ENCODE data around the gene UGDH. TPM values are rescaled to one million over a fixed set of nuclear protein-coding genes. Genes with fewer than 3 reads are reported as not detected.

The UGDH gene
- total and polyA plus RNA-seq, 9 of the 15 experiments (the other 6 are each of a cell fraction or from before 2014, with no cell fraction given) = 5.5 to 21.7 (median 16.2) TPM

- Histone ChIP-seq H3K79me2 (ENCODE audit: control insufficient read depth, insufficient read depth, low read length) (no peaks in the 10 kb centered on the region), H4K20me1 (replicated peaks; ENCODE audit: control insufficient read depth, insufficient read depth, low read length) (no peaks in the 10 kb centered on the region; the same call in 1 of the 2 replicates), H3K4me1 (replicated peaks in 1 of 2; ENCODE audit: control insufficient read depth in 2 of 2, insufficient read depth in 2 of 2, low read length in 2 of 2) (no peaks in the 10 kb centered on the region; a peak in 1 of 5 replicates), H3K9me1 (ENCODE audit: control insufficient read depth, insufficient read depth, low read length) (no peaks in the 10 kb centered on the region), H3K4me3 (no peak overlapping the region), H3K9ac (ENCODE audit: insufficient read depth in 1 of 2, low read depth in 2 of 2, low read length in 2 of 2) (no peak overlapping the region), H2AFZ (ENCODE audit: low read depth, low read length) (no peak overlapping the region), H3K9me3 (replicated peaks; ENCODE audit: control insufficient read depth, insufficient read depth, low read depth, low read length) (no peaks in the 10 kb centered on the region), H3K27ac (ENCODE audit: extremely low read depth, low read depth, low read length) (no peak overlapping the region), H3K36me3 (ENCODE audit: control insufficient read depth, insufficient read depth, low read length) (no peaks in the 10 kb centered on the region), H3K27me3 (ENCODE audit: control insufficient read depth in 2 of 2, insufficient read depth in 2 of 2, low read length in 2 of 2) (peaks cover 0 to 6% of the 10 kb centered on the region in 2 experiments; a peak in 2 of 5 replicates), H3K4me2 (ENCODE audit: insufficient read depth, low read length) (no peak overlapping the region)
- DNase-seq (ENCODE audit: extremely low read depth in 1 of 4, low spot score in 3 of 4) (no peak), ATAC-seq (no peak), FAIRE-seq (no peak)
- in situ Hi-C loops (cut with MboI) = no loop called here
- WGBS (ENCODE audit: insufficient coverage, low coverage, missing lambda C conversion rate) = 12% methylated on average over 3 of the region's 3 CpGs
- intact Hi-C loops (cut with micrococcal nuclease) = no loop called here
- TF ChIP-seq ZBTB43 (CRISPR knock-in tag; IDR thresholded peaks at IDR 0.05) (no peak), C11orf30 (IDR thresholded peaks at IDR 0.05; ENCODE audit: low read depth) (peak; percentile 41; the same call in 1 of the 2 replicates), U2AF2 (optimal IDR thresholded peaks at IDR 0.05; ENCODE audit: low read depth, low read length) (no peak), ZNF316 (IDR thresholded peaks at IDR 0.05) (peak; percentile 50; the same call in 1 of the 2 replicates)
- BruUV-seq (replicated peaks) = no TSS peak
- CTCF ChIA-PET (ENCODE audit: low intra/inter-chr PET ratio) = no interaction called here
- POLR2A ChIA-PET = interaction anchor here (0.7 to 1.3 kb wide), 2 partner anchors 13 to 426 kb away, joined by 3 to 4 read pairs; no protein-coding TSS in a partner anchor
Measured at GRCh38 chr4:39555472-39555871, 28.2 kb upstream of the UGDH start.
